ENCODE results near the gene ZBTB42.
A peak's percentile ranks its signal among the peaks of the same experiment; 100 is the strongest.

The ZBTB42 gene

GRCh38 chr14:104752735-104753527 is 48.0 kb upstream of the ZBTB42 start, which contains the start of gene SIVA1 (continued):
- TF ChIP-seq, protein P1, sequence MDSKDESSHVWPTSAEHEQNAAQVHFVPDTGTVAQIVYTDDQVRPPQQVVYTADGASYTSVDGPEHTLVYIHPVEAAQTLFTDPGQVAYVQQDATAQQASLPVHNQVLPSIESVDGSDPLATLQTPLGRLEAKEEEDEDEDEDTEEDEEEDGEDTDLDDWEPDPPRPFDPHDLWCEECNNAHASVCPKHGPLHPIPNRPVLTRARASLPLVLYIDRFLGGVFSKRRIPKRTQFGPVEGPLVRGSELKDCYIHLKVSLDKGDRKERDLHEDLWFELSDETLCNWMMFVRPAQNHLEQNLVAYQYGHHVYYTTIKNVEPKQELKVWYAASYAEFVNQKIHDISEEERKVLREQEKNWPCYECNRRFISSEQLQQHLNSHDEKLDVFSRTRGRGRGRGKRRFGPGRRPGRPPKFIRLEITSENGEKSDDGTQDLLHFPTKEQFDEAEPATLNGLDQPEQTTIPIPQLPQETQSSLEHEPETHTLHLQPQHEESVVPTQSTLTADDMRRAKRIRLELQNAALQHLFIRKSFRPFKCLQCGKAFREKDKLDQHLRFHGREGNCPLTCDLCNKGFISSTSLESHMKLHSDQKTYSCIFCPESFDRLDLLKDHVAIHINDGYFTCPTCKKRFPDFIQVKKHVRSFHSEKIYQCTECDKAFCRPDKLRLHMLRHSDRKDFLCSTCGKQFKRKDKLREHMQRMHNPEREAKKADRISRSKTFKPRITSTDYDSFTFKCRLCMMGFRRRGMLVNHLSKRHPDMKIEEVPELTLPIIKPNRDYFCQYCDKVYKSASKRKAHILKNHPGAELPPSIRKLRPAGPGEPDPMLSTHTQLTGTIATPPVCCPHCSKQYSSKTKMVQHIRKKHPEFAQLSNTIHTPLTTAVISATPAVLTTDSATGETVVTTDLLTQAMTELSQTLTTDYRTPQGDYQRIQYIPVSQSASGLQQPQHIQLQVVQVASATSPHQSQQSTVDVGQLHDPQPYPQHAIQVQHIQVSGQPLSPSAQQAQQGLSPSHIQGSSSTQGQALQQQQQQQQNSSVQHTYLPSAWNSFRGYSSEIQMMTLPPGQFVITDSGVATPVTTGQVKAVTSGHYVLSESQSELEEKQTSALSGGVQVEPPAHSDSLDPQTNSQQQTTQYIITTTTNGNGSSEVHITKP (tag by site-specific recombination; IDR thresholded peaks at IDR 0.05): peak; percentile 69
- TF ChIP-seq BCL11B (tag by site-specific recombination; IDR thresholded peaks at IDR 0.05; ENCODE audit: low read depth) (peak; percentile 97), SCRT1 (tag by site-specific recombination; IDR thresholded peaks at IDR 0.05; ENCODE audit: borderline replicate concordance) (no peak), ZNF555 (tag by site-specific recombination; conservative IDR thresholded peaks at IDR 0.05) (no peak), HOXC10 (CRISPR knock-in tag; IDR thresholded peaks at IDR 0.05) (no peak), YY2 (tag by site-specific recombination; IDR thresholded peaks at IDR 0.05) (peak; percentile 75), ZBTB7A (tag by site-specific recombination; IDR thresholded peaks at IDR 0.05; ENCODE audit: low read depth) (peak; percentile 74), ZNF24 (tag by site-specific recombination; IDR thresholded peaks at IDR 0.05) (0 out of 2 replicates have a peak, but pooled peaks have one; percentile 11)

- CTCF ChIA-PET: interaction anchor here (0.6 to 2.3 kb wide), 4 partner anchors 14 to 338 kb away, joined by 3 to 15 read pairs (median 4); no protein-coding TSS in a partner anchor
- TF ChIP-seq ZNF426 (tag by site-specific recombination; IDR thresholded peaks at IDR 0.05) (no peak), ZNF335 (tag by site-specific recombination; conservative IDR thresholded peaks at IDR 0.05) (peak; percentile 84), ZNF366 (tag by site-specific recombination; conservative IDR thresholded peaks at IDR 0.05) (no peak), GLIS1 (tag by site-specific recombination; IDR thresholded peaks at IDR 0.05) (peak; percentile 24; the same call in 1 of the 2 replicates), GLIS2 (tag by site-specific recombination; IDR thresholded peaks at IDR 0.05) (0 out of 2 replicates have a peak, but pooled peaks have one; percentile 14), ZNF558 (tag by site-specific recombination; IDR thresholded peaks at IDR 0.05) (no peak), ZNF776 (tag by site-specific recombination; IDR thresholded peaks at IDR 0.05; ENCODE audit: borderline replicate concordance) (no peak), KLF1 (tag by site-specific recombination; IDR thresholded peaks at IDR 0.05) (no peak), SCRT2 (tag by site-specific recombination; IDR thresholded peaks at IDR 0.05) (peak; percentile 92), SCRT1 (tag by site-specific recombination; IDR thresholded peaks at IDR 0.05; ENCODE audit: borderline replicate concordance) (peak; percentile 79; the same call in 1 of the 2 replicates), ZBTB17 (tag by site-specific recombination; IDR thresholded peaks at IDR 0.05) (no peak), ZNF777 (tag by site-specific recombination; IDR thresholded peaks at IDR 0.05; ENCODE audit: borderline replicate concordance) (no peak), ZNF529 (tag by site-specific recombination; IDR thresholded peaks at IDR 0.05; ENCODE audit: insufficient replicate concordance) (no peak), PBX3 (CRISPR knock-in tag; IDR thresholded peaks at IDR 0.05) (no peak), BCL11A (tag by site-specific recombination; IDR thresholded peaks at IDR 0.05; ENCODE audit: low read depth) (no peak), ZNF239 (tag by site-specific recombination; IDR thresholded peaks at IDR 0.05) (no peak), ZNF530 (tag by site-specific recombination; IDR thresholded peaks at IDR 0.05; ENCODE audit: low read depth) (no peak)
- TF ChIP-seq, protein P2, sequence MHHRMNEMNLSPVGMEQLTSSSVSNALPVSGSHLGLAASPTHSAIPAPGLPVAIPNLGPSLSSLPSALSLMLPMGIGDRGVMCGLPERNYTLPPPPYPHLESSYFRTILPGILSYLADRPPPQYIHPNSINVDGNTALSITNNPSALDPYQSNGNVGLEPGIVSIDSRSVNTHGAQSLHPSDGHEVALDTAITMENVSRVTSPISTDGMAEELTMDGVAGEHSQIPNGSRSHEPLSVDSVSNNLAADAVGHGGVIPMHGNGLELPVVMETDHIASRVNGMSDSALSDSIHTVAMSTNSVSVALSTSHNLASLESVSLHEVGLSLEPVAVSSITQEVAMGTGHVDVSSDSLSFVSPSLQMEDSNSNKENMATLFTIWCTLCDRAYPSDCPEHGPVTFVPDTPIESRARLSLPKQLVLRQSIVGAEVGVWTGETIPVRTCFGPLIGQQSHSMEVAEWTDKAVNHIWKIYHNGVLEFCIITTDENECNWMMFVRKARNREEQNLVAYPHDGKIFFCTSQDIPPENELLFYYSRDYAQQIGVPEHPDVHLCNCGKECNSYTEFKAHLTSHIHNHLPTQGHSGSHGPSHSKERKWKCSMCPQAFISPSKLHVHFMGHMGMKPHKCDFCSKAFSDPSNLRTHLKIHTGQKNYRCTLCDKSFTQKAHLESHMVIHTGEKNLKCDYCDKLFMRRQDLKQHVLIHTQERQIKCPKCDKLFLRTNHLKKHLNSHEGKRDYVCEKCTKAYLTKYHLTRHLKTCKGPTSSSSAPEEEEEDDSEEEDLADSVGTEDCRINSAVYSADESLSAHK (tag by site-specific recombination; IDR thresholded peaks at IDR 0.05): no peak
- TF ChIP-seq, protein P3, sequence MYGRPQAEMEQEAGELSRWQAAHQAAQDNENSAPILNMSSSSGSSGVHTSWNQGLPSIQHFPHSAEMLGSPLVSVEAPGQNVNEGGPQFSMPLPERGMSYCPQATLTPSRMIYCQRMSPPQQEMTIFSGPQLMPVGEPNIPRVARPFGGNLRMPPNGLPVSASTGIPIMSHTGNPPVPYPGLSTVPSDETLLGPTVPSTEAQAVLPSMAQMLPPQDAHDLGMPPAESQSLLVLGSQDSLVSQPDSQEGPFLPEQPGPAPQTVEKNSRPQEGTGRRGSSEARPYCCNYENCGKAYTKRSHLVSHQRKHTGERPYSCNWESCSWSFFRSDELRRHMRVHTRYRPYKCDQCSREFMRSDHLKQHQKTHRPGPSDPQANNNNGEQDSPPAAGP (tag by site-specific recombination; IDR thresholded peaks at IDR 0.05): 0 out of 2 replicates have a peak, but pooled peaks have one; percentile 26
Measured at GRCh38 chr14:104753528-104754212, 47.2 kb upstream of the ZBTB42 start.

More at GRCh38 chr14:104753528-104754212, 47.2 kb upstream of the ZBTB42 start:
- Histone ChIP-seq H3K9me3 (ENCODE audit: control insufficient read depth, insufficient read depth, low read depth, low read length) (no peaks in the 10 kb centered on the region), H3K4me1 (ENCODE audit: control insufficient read depth, insufficient read depth, low read length) (no peaks in the 10 kb centered on the region; the same call in 1 of the 2 replicates), H3K27ac (ENCODE audit: extremely low read depth, low read depth, low read length) (peak overlapping the region; percentile 92), H3K36me3 (ENCODE audit: control insufficient read depth in 2 of 2, insufficient read depth in 1 of 2, low read length in 2 of 2) (peaks cover 0 to 49% of the 10 kb centered on the region in 2 experiments; a peak in 1 of 3 replicates), H3K4me3 (ENCODE audit: low read depth, low read length) (peak overlapping the region; percentile 100)
- POLR2A ChIA-PET: interaction anchor here (0.6 to 2.4 kb wide), 11 partner anchors 8 to 352 kb away, joined by 3 to 10 read pairs (median 7); no protein-coding TSS in a partner anchor

All from HEK293 (cell line).